ENCODE data around the gene FAM114A1.

DNA sequence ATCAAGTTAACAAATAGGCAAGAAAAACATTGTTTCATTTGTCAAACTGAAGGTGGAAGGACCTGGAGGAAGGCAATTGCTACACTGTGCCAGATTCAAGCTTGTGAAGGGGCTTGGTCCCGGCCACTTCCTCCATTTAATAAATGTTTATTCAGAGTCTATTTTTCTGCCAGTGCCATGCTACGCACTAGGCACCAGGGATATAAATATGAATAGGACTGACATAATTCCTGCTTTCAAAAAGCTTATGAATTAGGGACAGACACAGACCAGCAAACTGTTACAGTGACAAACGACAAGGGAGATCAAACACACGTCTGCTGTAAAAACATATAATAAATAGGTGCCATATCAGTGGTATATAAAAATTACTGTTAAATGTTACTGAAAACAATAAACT is 11.6 kb upstream of the FAM114A1 start:
- TF ChIP-seq, protein P1, sequence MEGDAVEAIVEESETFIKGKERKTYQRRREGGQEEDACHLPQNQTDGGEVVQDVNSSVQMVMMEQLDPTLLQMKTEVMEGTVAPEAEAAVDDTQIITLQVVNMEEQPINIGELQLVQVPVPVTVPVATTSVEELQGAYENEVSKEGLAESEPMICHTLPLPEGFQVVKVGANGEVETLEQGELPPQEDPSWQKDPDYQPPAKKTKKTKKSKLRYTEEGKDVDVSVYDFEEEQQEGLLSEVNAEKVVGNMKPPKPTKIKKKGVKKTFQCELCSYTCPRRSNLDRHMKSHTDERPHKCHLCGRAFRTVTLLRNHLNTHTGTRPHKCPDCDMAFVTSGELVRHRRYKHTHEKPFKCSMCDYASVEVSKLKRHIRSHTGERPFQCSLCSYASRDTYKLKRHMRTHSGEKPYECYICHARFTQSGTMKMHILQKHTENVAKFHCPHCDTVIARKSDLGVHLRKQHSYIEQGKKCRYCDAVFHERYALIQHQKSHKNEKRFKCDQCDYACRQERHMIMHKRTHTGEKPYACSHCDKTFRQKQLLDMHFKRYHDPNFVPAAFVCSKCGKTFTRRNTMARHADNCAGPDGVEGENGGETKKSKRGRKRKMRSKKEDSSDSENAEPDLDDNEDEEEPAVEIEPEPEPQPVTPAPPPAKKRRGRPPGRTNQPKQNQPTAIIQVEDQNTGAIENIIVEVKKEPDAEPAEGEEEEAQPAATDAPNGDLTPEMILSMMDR (IDR thresholded peaks at IDR 0.05; ENCODE audit: insufficient read depth, low read depth, low read length) = no peak
- no peak for TF ChIP-seq EZH2 (IDR thresholded peaks at IDR 0.05; ENCODE audit: insufficient read depth, low read length)
